GM12875 (cell line): Measurements from ENCODE around the gene MRAS.

Source experiments
- H3K4me3 ChIP-seq: one replicate; pipeline ENCODE4 v1.5.1; 2011; ENCODE audit warnings: low read depth, low read length, control low read depth
- TF ChIP-seq, protein P1 (sequence below): IDR thresholded peaks from 2 replicates; pipeline ENCODE4 v1.5.1; 2011; ENCODE audit warnings: low read depth, mild to moderate bottlenecking, control low read depth, inconsistent platforms, low read length, moderate library complexity, borderline replicate concordance; ENCODE audit not compliant: insufficient read depth

The MRAS gene

DNA sequence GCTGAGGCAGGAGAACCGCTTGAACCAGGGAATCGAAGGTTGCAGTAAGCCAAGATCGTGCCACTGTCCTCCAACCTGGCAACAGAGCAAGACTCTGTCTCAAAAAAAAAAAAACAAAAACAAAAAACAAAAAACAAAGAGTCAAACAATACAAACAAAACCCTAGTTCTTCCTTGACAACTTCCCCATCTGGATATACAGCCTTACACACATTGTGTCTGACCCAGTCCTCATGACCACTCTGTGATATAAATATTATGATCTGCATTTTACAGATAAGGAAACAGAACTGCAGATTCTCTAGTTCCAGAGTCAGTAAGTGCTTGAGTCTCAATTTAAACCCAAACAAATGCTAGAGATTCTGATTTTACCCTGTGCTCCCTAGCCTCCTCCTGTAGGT is 81.3 kb downstream of the MRAS start:
- TF ChIP-seq, protein P1, sequence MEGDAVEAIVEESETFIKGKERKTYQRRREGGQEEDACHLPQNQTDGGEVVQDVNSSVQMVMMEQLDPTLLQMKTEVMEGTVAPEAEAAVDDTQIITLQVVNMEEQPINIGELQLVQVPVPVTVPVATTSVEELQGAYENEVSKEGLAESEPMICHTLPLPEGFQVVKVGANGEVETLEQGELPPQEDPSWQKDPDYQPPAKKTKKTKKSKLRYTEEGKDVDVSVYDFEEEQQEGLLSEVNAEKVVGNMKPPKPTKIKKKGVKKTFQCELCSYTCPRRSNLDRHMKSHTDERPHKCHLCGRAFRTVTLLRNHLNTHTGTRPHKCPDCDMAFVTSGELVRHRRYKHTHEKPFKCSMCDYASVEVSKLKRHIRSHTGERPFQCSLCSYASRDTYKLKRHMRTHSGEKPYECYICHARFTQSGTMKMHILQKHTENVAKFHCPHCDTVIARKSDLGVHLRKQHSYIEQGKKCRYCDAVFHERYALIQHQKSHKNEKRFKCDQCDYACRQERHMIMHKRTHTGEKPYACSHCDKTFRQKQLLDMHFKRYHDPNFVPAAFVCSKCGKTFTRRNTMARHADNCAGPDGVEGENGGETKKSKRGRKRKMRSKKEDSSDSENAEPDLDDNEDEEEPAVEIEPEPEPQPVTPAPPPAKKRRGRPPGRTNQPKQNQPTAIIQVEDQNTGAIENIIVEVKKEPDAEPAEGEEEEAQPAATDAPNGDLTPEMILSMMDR, result no peak

DNA sequence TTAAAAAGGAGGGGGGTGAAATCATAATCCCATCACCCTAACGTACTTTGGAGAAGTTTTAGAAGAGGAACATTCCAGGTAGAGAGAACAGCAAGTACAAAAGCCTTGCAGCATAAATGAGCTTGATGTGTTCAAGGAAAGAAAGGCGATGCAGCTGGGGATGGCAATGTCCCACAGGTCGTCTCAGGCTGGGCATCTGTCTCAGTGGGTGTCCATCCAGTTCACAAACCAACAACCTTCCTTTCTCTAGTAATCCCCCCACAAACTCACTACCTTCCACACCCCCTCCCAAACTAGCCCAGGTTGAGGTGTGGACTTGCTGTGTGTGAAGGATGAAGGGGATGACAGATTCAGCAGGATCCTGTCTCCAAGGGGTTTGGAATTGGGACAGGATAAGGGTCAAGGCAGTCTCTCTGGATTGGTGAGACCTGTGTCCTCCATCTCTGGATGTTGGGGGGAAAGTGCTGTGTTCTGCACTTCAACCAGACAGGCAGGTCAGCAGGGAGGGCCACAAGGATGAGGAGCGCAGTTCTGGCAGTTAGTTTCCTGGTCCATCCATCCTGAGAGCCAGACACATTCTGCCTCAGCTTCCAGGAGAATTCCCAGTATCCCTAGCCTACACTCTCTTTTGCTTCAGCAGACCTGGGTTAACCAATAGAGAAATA is 84.3 kb downstream of the MRAS start:
- TF ChIP-seq, protein P1, result no peak
- H3K4me3 ChIP-seq, result no peak overlapping the region

More for the DNA sequence above, 81.3 kb downstream of the MRAS start:
- H3K4me3 ChIP-seq, result no peak overlapping the region

DNA sequence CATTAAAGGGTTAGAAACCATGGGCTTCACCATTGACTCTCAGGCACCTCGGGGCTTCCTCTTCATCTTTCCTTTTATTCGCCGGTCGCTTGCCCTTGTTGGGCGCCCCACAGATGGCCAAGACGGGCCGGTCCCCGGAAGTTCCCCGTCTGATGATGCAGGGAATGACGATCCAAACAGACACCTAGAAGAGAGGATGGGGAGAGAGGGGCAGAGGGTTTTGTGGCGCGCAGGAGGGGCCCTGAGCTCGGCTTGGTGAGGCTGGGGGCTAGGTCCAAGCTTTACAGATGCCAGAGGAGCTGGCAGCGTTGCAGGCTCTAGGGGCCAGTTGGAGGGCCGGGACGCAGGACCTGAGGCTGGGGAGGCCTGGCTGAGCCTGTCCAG is 85.5 kb downstream of the MRAS start:
- TF ChIP-seq, protein P1, result no peak
- H3K4me3 ChIP-seq, result no peak overlapping the region

DNA sequence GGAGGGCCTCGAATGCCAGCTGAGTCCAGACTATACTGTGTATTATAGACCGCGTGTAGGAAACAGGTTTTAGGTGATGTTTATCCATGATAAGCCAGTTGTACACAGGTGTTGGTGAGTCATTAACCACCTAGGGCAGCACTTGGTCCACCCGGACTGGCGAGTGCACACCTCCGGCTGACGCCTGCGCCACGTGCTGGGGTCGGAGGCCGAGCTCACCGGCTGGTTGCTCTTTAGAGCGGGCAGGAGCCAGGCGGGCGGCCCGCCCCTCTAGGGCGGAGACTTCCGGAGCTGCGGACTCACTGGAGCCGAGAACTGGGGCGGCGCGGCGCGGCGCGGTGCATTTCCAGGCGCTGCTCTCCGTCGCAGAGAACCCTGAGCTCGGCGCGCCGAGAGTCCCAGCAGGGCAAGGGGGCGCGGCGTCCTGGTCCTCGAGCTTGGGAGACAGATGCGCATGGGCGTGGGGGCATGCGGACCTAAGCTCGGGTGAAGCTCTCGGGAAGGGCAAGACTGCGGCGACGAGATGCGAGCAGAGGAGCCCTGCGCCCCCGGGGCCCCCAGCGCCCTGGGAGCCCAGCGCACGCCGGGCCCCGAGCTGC is 86.0 kb downstream of the MRAS start, which contains the start of gene ESYT3:
Gene ESYT3 (plus strand): TSS at position 341 of the 599 bp plus-strand sequence. CDS start 183 bp downstream, at position 524.
- TF ChIP-seq, protein P1, result no peak
- H3K4me3 ChIP-seq, result no peak within 1 kb of the TSS

DNA sequence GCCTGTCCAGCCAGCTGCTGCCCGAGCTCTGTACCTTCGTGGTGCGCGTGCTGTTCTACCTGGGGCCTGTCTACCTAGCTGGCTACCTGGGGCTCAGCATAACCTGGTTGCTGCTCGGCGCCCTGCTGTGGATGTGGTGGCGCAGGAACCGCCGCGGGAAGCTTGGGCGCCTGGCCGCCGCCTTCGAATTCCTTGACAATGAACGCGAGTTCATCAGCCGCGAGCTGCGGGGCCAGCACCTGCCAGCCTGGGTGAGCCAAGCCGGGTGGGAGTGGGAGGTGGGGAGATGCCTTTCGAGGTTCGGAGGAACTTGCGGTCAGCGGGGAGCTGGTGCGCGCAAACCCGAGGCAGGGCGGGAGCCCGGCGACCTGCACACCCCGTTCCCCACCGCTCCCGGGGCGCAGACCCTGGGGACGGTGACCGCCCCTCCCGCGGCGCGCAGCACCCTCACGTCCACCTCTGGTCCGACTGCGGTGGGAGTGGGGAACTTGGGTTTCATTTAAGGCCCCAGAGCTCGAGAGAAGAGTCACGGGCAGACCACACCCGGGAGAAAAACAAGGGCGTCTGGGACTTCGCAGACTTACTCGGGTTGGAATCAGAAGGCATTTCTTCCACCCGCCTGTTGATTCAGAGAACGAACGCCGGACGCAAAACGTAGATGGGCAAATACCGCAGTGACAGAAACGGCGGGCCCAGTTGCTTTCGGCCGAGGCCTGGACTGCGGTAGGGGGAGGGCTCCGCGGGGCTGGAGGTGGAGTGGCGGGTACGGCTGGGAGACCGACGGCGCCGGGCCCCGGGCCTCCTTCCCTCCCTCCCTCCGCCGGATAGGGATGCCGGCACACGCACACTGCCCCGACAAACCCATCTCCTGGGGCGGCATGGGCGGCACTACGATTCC is 86.7 kb downstream of the MRAS start:
- no peak overlapping the region for H3K4me3 ChIP-seq

DNA sequence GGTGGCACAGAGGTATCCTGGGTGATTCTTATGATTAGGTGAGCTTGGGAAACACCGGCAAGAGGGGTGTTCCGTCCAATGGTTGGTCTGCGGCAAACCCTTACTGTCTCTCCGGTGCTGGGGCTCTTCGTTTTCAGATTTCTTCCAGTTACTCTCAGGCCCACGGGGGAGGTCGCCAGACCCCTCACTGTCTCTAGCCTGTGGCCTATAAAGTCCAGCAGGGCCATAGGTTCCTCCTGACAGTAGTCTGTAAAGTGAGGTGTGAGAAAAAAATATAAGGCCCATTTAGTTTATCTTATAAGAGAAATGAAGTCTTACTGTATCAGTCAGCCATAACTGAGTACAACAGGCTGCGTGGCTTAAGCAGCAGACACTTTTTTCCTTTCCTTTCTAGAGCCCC is 87.5 kb downstream of the MRAS start:
- TF ChIP-seq, protein P1, result no peak
- no peak overlapping the region for H3K4me3 ChIP-seq

More for the DNA sequence above, 86.7 kb downstream of the MRAS start:
- TF ChIP-seq, protein P1, result no peak
